Measurements from ENCODE around the gene CACNA1A.

CACNA1A gene

DNA sequence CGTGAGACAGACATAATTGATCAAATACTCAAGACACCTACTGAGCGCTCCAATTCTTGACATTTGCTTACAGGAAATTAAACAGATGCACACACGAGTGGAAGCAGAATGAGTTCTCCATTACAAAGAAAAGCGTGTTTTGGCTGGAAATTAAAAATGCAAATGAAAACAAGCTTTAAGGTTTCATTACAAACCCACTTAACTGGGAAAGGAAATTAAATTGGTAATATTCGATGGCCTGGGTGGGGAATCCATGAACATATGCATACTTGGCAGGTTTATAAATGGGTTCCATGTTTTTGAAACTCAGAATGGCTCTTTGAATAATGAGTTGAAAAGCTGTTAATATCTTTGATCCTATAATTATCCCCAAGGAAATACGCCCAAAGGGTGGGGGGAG is 178.0 kb downstream of the CACNA1A start:
- TF ChIP-seq, protein P1, sequence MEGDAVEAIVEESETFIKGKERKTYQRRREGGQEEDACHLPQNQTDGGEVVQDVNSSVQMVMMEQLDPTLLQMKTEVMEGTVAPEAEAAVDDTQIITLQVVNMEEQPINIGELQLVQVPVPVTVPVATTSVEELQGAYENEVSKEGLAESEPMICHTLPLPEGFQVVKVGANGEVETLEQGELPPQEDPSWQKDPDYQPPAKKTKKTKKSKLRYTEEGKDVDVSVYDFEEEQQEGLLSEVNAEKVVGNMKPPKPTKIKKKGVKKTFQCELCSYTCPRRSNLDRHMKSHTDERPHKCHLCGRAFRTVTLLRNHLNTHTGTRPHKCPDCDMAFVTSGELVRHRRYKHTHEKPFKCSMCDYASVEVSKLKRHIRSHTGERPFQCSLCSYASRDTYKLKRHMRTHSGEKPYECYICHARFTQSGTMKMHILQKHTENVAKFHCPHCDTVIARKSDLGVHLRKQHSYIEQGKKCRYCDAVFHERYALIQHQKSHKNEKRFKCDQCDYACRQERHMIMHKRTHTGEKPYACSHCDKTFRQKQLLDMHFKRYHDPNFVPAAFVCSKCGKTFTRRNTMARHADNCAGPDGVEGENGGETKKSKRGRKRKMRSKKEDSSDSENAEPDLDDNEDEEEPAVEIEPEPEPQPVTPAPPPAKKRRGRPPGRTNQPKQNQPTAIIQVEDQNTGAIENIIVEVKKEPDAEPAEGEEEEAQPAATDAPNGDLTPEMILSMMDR (IDR thresholded peaks at IDR 0.05; ENCODE audit: low read depth, low read length, missing control alignments): no peak

DNA sequence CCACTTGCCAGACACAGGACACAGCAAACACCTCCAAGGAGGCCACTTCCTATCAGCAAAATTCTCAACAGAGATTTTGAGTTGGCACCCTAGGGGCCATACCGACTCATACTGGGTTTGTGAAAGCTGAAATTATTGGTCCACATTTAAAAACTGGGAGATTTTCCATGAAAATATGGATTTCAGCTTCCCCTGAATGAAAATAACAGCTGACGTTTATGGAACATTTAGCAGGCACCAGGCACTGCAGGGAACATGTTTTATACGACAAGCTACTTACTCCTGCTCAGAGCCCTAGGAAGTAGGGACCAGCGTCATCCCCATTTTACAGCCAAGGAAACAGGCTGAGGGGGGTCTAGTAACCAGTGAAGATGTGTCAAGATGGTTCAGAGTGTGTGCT is 186.8 kb downstream of the CACNA1A start:
- DNase-seq (ENCODE audit: low read depth): no peak
- no peak overlapping the region for H3K4me3 ChIP-seq (ENCODE audit: low read depth, low read length)
- TF ChIP-seq, protein P1 (IDR thresholded peaks at IDR 0.05; ENCODE audit: low read depth, low read length, missing control alignments): no peak

More for the DNA sequence above, 178.0 kb downstream of the CACNA1A start:
- DNase-seq (ENCODE audit: low read depth): no peak
- H3K4me3 ChIP-seq (ENCODE audit: low read depth, low read length): no peak overlapping the region

DNA sequence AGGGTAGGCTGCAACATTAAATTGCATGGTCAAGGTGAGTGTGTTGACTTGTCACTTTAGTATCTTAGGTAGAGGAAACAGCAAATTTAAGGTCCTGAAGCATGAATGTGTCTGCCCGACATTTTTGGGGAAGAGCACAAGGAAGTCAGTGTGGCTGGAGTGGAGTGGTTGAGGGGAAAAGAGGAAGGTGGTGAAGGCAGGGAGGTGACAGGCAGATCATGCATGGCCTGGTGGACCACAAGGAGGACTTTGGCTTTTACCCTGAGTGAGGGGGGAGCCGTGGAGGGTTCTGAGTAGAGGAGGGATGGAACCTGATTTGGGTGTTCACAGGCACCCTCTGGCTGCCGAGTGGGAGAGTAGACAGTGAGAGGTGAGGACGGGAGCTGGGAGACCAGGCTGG is 188.1 kb downstream of the CACNA1A start:
- H3K4me3 ChIP-seq (ENCODE audit: low read depth, low read length): no peak overlapping the region
- TF ChIP-seq, protein P1 (IDR thresholded peaks at IDR 0.05; ENCODE audit: low read depth, low read length, missing control alignments): no peak
- DNase-seq (ENCODE audit: low read depth): no peak

DNA sequence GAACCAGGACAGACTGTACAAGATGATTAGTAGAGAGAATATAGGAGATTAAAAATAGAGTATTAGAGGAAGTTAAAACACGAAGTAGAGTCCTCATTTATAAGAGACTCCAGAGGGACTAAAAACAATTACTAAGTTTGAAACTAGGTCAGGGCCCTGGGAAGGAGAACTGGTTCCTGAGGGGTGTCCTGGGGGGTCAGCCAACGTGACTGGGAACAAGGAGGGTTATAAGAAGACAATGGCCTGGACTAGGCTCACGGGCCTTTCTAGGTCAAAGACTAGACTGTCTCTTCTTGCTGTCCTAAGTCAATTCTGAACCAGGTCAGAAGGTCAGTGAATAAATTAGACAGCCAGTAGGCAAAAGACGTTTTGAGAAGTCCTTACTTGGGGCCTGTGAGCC is 190.8 kb downstream of the CACNA1A start:
- TF ChIP-seq, protein P1 (IDR thresholded peaks at IDR 0.05; ENCODE audit: low read depth, low read length, missing control alignments): no peak
- H3K4me3 ChIP-seq (ENCODE audit: low read depth, low read length): no peak overlapping the region
- DNase-seq (ENCODE audit: low read depth): no peak

DNA sequence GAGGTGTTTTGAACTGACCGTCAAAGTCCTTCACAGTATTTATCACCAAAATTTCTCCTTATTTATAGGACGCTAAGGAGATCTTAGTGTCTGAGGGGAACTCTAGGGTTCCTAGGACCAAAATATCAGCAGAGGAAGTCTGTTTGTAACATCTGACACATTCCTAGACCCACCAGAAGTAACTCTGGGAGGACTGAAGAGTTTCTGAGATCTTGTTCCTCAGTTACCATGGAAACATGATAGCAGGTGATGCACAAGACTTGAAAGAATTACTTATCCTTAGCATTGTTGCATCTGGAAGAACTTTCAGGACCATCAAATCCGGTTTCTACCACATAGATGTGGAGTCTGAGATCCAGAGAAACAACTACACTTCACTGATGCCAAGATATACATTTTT is 191.5 kb downstream of the CACNA1A start:
- no peak overlapping the region for H3K4me3 ChIP-seq (ENCODE audit: low read depth, low read length)
- DNase-seq (ENCODE audit: low read depth): no peak
- TF ChIP-seq, protein P1 (IDR thresholded peaks at IDR 0.05; ENCODE audit: low read depth, low read length, missing control alignments): no peak

DNA sequence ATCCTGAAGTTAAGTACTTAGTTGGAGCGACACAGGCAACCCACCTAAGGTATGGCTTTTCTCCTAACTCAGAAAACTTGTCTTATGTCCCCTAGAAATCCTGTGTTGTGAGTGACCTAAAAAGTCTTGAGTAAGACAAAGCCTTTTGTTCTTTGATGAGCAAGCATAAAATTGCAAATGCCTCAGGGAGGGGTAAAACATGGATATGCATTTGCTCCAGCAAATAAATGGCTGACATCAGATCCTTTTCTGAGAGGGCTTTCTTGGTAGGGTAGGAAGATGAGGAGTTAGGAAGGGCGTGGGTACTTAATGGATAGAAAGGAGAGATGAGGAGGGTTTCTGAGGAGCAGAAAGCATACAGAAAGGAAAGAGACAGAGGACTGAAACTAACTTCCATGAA is 192.4 kb downstream of the CACNA1A start:
- TF ChIP-seq, protein P1 (IDR thresholded peaks at IDR 0.05; ENCODE audit: low read depth, low read length, missing control alignments): no peak
- DNase-seq (ENCODE audit: low read depth): no peak
- H3K4me3 ChIP-seq (ENCODE audit: low read depth, low read length): no peak overlapping the region

DNA sequence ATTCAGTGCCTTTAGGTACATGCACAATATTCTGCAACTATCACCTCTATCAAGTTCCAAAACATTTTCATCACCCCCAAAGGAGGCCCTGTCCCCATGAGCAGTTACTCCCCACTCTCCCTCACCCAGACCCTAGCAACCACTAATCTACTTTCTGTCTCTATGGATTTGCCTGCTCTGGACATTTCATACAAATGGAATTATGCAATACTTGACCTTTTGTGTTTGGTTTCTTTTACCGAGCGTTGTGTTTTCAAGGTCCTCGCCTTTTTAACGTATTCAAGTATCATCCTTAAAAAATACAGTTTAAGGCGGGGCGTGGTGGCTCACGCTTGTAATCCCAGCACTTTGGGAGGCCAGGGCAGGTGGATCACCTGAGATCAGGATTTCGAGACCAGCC is 196.4 kb downstream of the CACNA1A start:
- TF ChIP-seq, protein P1 (IDR thresholded peaks at IDR 0.05; ENCODE audit: low read depth, low read length, missing control alignments): no peak
- no peak for DNase-seq (ENCODE audit: low read depth)
- H3K4me3 ChIP-seq (ENCODE audit: low read depth, low read length): no peak overlapping the region
